Measurements from ENCODE around the gene FBXW5. TPM values are rescaled to one million over a fixed set of nuclear protein-coding genes. Genes with fewer than 3 reads are reported as not detected.

Gene FBXW5
- total and polyA plus RNA-seq, 12 donors = 118 to 215 (median 145) TPM

DNA sequence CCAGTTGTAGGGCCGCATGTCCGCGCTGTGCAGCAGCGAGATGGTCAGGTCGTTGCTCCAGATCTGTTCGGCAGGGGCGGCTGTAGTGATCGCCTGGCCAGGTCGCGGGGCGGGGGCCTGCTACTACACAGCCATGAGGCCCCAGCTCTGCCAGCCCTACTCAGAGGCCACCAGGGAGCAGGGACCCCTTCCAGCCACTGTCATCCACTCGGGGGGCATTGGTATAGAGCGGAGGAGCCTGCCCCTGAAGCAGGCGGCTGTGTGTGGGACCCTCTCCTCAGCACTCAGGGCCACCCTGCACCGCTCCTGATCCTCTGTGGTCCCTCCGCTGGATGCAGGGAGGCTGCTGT, 1.7 kb downstream of the FBXW5 start:
- 92% methylated on average over 16 of the region's 16 CpGs for WGBS, 2 donors
- Histone ChIP-seq H3K4me1 (peaks cover 13 to 63% (median 31%) of the 10 kb centered on the region in 9 donors), H3K4me3 (peak overlapping the region in 9 of 10 donors; percentile 66 to 99 (median 95)), H3K9me3 (no peaks in the 10 kb centered on the region), H3K27me3 (no peaks in the 10 kb centered on the region), H3K36me3 (peaks cover 10 to 48% (median 28%) of the 10 kb centered on the region in 9 donors), H3K27ac (peak overlapping the region in 6 of 10 donors; percentile 94 to 99 (median 98))
- no peak for TF ChIP-seq CTCF (IDR thresholded peaks at IDR 0.05)
- intact Hi-C loops (cut with DNase I) = loop anchor here in 7 of 10 donors (5.0 kb wide), 6 partner anchors 41 to 151 kb away; partner anchors contain the start of genes PHPT1 (in 3 of the 7), TMEM141 (in 2 of the 7), AJM1 (in 1 of the 7) and MAMDC4 (in 1 of the 7)
- ATAC-seq = no peak
- no peak for DNase-seq

DNA sequence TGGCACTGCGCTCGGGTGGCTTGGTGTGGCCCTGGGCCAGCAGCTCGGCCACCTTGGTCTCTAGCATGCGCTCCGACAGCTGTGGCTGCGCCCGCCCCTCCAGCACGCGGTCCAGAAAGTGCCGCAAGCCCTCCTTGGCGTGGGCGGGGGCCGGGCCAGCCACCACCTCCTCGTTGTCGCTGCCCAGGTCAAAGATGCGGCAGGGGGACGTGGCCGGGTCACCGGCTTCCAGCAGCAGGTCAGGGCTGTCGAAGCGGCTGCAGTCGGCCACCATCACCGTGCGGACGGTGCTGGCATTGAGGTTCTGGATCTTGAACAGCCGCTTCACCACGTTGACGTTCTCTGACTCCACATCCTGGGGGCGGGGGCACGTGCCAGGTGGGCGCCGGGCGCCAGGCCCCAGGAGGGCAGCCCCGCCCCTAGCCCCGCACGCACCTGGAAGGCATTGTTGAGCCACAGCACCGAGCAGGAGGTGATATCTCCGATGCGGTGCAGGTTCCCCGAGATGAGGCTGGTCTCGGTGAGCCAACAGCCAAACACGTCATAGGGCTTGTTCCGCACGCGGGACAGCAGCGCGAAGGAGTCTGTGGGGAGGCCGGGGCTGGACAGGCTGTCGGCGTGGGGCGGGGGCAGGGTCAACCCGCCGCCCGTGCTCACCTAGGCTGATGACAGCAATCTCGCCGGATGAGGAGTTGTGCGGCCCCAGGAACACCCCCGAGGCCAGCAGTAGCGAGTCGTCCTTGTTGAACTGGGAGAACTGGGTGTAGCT, 2.2 kb downstream of the FBXW5 start:
- WGBS, 2 donors = 93 to 94% methylated on average over 60 of the region's 60 CpGs
- Histone ChIP-seq H3K27me3 (no peaks in the 10 kb centered on the region), H3K4me3 (peak overlapping the region in 5 of 10 donors; percentile 86 to 99 (median 96)), H3K9me3 (no peaks in the 10 kb centered on the region), H3K27ac (peak overlapping the region in 5 of 10 donors; percentile 9 to 98 (median 97)), H3K36me3 (peaks cover 10 to 53% (median 28%) of the 10 kb centered on the region in 9 donors), H3K4me1 (peaks cover 13 to 57% (median 28%) of the 10 kb centered on the region in 9 donors)
- TF ChIP-seq CTCF (IDR thresholded peaks at IDR 0.05) = no peak
- intact Hi-C loops (cut with DNase I) = loop anchor here in 7 of 10 donors (5.0 kb wide), 6 partner anchors 40 to 150 kb away; partner anchors contain the start of genes PHPT1 (in 3 of the 7), TMEM141 (in 2 of the 7), AJM1 (in 1 of the 7) and MAMDC4 (in 1 of the 7)
- DNase-seq (no peak), ATAC-seq (no peak)

GRCh38 chr9:136941231-136942111, 3.1 kb downstream of the FBXW5 start:
- DNase-seq = no peak
- no peaks in the 10 kb centered on the region for H3K9me3 ChIP-seq
- intact Hi-C loops (cut with DNase I) = loop anchor here in 7 of 10 donors (5.0 kb wide), 6 partner anchors 39 to 149 kb away; partner anchors contain the start of genes PHPT1 (in 3 of the 7), TMEM141 (in 2 of the 7), AJM1 (in 1 of the 7) and MAMDC4 (in 1 of the 7)
- peaks cover 10 to 54% (median 28%) of the 10 kb centered on the region in 9 donors for H3K36me3 ChIP-seq
- no peak for TF ChIP-seq CTCF (IDR thresholded peaks at IDR 0.05)
- WGBS, 2 donors = 96% methylated on average over 55 of the region's 55 CpGs
- no peak overlapping the region for H3K4me3 ChIP-seq
- H3K27ac ChIP-seq = peak overlapping the region in 6 of 10 donors; percentile 72 to 97 (median 86)
- no peaks in the 10 kb centered on the region for H3K27me3 ChIP-seq
- H3K4me1 ChIP-seq = peaks cover 13 to 50% (median 28%) of the 10 kb centered on the region in 9 donors
- no peak for ATAC-seq
